ENCODE data around the gene COL16A1.

Gene COL16A1

DNA sequence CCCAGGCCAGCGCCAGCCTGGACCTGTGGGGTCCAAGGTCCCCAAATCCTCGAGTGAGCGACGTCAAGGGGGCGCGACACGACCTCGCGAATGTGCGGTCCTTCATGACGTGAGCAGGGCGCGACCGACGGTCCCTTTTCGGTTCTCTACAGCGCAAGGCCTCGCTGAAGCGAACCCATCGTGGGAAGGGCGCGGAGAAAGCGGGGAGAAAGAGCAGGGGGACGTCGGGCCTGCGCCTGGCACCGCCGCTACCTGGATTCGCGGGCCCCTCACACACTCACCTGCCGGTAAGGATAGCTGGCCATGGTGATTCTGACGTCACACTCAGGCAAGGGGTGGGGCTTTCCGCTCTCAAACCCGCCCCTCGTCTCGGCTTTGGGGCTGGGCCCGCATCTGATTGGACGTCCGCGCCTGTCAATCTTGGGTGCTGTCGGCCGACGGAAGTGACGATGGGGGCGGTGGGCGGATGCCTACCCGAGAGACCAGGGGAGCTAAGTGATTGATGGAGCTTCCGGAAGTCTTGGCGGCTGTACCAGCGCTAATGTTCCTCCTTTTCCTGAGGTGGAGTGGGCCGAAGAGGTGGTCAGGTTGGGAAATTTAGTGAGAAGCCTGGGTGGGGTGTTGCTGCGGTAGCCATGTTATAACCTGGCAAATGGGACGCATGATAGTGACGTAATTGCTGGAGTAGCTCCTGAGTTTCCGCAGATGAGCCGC lies 59.1 kb downstream of the COL16A1 start, which contains the start of gene PEF1:
Gene PEF1 (minus strand): TSS at position 317 of the 714 bp plus-strand sequence. CDS start 12 bp downstream, at position 305.
- peak; percentile 96 for DNase-seq

DNA sequence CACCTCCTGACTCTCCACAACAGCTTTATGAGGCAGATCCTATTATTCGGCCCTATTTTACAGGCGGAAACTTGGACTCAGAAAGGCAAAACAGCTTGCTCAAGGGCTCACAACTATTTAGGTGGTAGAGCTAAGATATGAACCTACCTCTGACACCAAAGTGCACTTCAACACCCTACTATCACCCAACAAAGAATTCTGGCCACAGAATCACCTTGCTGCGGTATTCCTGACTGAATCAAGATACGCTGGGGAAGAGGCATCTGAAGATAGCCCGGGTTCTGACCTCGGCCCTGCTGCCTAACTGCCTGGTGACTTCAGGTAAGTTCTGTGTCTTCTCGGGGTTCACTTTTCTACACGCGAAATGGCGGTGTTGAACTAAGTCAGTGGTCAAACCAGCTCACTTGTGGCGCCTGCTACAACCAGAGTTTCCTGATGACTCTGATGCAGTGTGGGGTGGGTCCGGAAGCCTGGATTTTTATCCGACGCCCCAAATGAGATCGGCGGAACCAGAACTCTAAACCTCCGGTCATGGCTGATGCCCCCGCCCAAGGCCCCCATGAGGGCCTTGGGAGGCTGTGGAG lies 59.7 kb downstream of the COL16A1 start:
- no peak for DNase-seq

DNA sequence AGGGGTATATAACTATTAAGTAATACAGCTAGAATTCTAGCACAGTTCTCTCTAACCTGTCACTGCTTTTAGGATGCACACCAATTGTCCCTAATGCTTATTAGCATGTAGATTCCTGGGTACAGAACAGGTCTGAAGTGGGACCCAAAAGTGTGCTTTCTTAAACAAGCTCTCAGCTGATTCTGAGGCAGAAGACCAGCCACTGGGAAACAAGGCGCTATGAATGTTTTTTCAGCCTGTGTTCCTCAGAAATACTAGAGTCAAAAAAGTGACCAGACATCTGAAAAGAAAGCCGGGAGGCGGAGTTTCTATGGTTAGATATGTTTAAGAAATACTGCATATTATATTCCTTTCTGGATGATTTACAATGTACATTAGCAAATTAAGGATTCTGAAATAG lies 60.9 kb downstream of the COL16A1 start:
- DNase-seq = no peak

DNA sequence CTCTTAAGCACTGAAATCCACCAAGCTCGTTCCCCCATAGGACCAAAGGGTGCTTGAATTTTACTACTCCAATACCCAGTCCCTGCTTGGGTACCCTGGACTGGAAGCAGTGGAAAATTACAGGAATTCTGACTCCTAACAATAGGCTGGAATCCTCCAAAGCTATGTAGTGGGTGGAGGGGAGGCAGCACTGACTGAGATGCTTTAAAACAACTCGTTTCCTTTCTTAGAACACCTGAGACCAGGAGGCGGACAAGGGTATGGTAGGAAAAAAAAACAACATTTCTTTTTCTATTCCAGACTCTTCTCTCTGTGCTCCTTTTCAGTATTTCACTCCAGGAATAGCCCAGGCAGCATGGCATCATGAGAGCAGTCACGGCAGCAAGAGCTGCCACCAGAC lies 61.5 kb downstream of the COL16A1 start:
- no peak for DNase-seq

DNA sequence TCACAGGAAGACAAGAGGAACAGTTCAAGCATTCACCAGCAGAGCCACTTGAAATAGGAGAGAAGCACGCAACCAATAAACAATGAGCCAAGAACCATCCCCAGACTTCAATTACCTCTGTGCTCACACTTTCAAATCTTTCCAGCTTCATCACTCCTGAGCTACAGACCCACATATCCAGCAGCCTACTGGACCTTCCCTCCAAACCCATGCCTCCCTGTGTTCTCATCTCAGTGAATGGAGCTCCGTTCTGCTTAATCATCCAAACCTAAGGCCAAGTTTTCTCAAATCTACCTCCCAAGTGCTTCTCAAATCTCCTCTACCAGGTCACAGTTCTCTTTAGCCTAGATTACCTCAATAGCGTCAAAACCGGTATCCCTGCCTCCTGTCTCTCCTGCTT lies 62.9 kb downstream of the COL16A1 start:
- no peak for DNase-seq

DNA sequence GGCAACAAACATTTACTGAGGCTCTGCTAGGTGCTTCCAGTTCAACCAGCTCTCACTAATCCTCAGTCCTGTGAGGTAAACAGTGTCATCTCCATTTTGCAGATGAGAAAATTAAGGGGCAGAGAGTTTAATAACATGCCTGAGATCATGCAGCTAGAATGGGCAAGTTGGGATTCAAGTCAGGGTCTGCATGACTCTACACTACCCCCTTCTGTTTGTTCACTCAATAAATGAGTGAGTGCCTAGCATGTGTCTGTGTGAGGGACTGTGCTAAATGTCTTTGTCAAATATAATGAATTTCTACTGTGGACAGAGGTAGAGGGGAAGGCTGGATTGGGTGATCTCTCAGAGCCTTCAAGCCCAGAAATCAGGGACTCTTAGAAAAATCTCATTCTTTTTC lies 63.6 kb downstream of the COL16A1 start:
- DNase-seq = no peak

DNA sequence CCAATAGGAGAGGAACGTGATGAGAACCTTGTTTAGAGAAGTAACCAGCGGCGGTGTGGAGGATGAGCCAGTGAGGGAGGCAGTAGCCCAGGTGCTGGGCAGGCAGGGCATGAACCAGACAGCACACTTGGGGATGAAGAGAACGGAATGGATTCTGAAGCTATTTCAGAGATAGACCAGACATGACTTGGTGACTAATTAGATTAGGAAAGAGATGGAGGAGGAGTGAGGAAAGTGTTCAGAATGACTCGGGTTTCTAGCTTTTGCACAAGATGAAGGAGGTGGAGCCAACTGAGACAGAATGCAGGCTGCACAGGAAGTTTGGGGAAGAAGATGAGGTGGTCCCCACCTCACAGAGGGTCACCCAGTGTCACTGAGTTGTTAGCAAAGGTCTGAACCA lies 64.3 kb downstream of the COL16A1 start:
- peak; percentile 65 to 75 for DNase-seq

DNA sequence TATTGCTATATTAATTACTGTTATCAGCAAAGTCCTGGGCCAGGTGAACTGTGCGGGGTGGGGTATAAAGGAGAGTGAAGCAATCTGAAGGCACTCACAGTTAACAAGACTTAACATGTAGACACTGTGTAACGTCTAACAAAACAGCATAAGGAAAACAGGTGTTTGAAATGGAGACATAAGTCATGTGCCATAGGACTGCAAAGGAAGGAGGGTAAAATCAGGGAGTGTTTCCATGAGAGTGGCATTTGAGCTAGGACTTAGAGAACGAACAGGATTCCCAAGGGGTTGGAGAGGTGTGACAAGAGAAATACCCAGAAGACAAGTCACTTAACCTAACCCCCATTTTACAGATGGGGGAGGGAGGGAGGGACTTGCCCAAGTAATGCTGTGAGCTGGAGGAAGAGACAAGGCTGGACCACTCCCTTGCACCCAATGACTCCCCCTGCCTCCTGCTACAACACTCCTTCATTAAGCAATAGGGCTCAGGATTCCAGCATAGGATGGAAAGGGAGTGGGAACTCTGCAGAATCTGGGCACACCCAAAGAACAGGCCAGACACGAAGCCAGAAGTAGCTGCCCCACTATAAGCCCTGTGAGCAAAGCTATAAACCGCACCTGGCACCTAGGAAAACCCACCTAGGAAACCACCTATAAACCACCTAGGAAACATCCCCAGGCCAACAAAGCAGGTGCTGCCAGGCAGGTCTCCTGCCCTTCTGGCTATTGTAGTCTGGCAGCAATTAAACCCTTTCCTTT lies 65.7 kb downstream of the COL16A1 start:
- DNase-seq = no peak

DNA sequence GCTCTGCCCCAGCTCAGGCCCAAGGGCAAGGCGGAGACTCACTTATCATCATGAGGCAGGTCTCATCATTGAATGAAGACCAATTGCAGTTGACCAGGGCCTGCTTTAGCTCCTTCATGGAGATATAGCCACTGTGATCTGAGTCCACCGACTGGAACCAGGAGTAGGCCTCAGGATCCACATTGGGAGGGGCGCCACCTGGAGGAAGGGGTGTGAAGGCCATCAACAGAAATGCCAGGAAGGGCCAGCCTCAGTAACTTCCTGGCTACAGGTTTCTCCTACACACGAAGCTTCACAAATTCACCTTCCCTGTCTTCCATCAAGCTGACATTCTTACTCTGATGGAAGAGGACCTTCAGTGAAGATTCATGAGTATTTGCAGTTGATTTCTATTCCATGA lies 70.7 kb downstream of the COL16A1 start:
- DNase-seq = peak; percentile 9 to 12

DNA sequence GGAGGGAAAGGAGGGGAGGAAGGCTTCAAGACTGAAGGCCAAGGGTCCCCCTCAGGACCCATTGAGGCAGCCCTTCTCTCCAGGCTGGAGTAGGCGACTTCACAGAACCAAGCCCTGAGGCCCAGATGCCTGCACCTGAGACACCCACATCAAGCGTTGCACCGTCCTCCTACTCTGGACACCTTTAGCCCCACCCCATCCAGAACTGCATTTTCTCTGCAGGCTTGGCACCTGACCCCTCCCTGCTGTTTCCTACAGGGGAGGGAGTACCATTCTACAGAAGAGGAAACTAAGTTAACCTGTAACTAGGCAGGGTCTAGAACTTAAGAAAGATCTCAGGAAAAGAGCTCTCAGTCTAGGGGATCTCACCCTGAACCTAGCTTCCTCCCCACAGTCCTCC lies 71.2 kb downstream of the COL16A1 start:
- no peak for DNase-seq

DNA sequence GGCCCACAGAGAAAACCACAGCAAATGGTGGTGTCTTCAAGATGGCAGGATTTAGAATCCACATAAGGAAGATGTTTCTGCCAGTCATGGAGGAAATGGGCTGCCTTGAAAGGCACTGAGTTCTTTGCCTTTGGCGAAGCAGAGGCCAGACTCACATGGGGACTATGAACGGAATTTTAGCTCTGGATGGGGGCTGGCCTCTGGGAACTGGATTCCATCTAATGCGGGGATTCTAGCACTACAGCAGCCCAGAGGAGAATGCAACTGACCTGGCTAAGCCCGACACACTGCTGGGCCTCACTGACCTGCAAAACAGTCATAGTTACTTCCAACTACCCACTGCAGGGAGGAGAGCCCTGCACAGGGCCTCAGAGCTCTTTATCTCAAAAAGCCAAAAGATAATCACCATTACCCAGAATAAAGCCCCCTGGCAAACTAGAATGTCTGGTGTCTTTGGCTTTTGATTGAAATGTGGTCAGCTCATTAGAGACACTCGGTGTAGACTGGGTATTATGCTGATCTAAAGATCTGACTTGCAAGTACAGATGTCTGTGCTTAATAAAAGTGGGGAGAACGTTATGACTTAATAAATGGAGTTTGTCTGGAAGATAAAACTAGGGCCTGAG lies 74.8 kb downstream of the COL16A1 start:
- no peak for DNase-seq

DNA sequence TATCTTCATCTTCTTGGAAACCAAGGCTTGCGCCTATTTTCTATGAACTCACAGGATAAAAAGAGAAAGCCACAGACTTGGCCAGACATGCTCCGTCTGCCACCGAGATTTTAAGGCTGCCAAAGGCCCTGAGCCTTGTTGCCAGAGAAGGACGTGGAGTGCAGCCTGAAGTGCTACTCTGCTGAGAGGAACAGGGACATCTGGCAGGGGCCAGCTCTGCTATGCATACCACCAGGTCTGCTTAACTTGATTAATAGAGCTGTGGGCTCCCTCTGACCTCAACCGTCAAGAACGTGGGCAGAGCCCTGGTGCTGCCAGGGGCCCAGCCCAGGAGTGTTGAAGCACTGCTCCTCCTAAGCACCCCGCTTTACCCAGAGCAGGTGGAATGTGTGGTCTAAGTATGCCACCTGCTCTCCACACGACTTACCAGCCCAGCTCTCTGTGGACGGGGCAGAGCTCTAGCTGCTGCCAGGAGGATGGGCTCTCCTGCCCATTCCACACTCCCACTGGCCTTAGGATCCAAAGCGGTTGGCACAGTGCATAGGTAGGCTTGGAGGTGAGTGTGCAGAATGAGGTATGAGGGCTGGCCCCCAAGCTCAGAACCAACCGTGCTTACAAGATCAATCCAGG lies 75.8 kb downstream of the COL16A1 start:
- DNase-seq = no peak

DNA sequence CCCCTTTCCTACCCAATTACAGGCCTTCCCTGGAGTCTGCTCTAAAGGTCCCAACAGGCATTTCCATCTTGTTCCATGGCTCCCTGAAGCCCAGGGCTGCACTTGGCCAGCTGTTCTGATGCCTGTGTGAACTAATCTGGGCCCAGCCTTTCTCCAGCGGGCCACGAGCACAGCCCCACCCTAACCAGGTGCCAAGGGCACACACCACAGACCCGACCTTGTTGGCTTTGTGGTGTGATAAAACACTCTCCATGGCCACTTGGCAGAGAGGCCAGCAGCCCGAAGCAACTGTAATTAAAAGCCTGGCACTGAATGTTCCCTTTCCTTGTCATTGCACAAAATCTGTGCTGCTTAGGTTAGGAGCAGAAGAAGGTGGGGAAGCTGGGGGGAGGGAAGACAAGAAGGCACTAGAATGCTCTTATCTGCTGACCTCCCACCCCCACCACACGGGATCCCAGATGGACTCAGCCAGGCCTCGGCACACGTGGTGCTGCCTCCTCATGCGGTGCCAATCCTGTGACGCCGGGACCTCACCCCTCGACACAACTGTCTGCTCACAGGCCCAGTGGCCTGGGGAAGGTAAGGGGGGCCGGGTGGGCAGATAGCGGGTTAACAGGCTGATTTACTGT lies 76.4 kb downstream of the COL16A1 start:
- DNase-seq = no peak

DNA sequence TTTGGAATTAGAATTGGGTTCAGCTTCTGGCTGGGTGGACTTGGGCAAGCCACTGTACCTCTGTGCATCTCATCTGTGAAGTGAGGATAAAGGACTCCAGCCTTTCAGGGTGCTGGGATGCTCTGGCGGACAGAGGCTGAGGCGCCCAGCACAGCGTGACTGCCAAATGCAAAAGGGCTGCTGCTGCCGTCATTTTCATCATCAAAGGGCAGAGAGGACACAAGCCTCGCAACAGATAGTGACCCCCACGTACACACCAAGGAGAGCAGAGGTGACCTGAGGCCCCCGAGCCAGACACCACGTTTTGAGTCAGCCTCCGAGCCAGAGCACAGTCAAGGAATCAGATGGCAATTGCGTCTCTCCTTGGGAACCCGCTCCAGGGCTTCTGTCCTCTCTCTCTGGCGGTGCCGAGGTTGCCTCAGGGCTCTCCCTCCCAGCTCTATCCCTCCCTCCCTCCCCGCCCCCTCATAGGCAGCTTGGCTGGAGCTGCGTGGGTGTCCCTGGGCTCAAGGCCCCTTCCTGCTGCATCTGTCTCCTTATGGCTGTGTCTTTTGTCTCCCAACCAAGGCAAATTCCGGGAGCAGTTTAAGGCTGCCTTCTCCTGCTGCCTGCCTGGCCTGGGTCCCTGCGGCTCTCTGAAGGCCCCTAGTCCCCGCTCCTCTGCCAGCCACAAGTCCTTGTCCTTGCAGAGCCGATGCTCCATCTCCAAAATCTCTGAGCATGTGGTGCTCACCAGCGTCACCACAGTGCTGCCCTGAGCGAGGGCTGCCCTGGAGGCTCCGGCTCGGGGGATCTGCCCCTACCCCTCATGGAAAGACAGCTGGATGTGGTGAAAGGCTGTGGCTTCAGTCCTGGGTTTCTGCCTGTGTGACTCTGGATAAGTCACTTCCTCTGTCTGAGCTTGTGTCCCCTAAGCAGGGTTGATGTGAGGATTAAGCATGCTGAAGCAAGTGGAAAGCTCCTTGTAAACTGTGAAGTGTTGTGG lies 77.3 kb downstream of the COL16A1 start:
- no peak for DNase-seq

DNA sequence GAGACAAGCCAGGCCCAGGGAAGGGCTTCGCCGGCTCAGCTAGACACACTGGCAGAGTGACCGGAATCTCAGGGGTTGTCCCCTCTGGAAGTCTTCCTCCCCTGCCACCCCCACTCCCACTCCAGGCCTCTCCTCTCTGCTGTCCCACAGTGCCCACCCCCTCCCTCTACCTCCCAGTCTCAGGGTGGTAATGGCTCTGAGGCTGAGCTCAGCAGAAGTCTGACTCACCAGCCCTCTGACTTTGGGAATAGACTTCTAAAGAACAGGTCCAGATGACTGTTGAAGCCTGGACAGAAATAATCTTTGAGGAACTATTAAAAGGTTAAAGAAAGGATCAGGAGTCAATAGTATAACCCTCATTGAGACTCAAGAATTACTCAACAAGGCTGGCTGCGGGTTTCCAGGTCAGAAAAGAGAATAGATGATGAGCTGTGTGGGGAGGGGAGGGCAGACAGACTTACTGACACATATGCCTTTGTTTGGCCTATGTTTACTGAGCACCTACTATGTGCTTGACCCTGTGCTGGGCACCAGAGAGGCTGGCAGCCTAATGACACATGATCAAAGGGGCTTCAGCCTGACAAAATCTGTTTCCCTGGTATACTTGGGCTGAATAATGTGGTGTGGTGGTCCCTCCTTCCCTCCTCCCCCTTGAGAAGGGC lies 78.1 kb downstream of the COL16A1 start:
- no peak for DNase-seq

DNA sequence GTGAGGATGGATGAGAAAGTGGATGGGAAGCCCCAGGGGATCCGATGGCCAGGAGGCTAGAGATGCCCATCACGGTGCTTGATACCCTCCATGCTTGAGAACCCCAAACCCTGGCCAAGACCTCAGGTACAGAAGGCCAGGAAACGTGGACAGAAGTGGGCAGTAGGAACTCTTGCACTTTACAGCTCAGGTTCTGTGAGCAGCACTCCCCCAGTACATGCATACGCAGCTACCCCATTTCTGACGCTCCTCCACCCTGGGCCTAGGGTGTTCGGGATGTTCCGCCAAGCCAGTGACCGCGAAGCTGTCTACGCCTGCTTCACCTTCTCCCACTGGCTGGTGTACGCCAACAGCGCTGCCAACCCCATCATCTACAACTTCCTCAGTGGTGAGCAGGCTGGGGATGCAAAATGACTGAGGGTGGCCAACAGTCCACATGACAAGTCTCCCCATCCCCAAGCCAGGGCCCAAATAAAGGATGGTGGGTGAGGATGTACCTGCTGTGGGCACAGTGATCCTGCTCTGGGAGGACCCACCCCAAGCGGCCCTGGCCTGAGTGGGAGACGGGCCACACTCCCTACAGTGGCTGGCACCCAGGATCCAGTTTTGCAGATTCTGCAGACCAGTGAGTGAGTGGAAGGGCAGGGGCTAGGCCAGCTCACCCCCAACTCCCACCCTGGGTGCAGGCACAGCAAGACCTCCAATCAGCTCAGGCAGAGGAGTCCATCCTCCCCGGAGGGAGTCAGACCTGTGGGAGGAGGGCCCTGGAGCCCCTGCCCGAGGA lies 78.9 kb downstream of the COL16A1 start:
- no peak for DNase-seq

DNA sequence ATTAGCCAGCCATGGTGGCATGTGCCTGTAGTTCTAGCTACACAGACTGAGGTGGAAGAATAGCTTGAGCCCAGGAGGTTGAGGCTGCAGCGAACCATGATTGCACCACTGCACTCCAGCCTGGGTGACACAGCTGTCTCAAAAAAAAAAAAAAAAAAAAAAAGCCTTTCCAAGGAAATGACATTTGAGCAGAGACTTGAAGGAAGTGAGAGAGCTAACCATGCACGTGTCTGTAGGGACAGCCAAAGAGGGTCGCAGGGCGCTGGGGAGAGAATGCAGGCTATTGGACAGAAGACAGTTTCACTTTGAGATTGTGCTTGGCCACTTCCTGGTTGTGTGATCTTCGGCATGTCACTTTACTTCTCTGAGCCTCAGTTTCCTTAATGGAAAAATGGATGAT lies 79.5 kb downstream of the COL16A1 start:
- no peak for DNase-seq

DNA sequence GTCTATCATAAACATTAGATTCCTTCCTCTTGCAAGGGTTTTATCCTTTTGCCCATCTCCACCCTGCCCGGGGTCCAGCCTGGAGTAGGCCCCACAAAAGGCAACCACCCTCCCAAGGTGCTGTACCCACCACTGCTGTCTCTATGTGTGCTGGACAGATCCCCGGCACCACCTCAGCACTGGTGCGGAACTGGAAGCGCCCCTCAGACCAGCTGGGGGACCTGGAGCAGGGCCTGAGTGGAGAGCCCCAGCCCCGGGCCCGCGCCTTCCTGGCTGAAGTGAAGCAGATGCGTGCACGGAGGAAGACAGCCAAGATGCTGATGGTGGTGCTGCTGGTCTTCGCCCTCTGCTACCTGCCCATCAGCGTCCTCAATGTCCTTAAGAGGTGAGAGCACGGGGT lies 80.5 kb downstream of the COL16A1 start:
- DNase-seq = no peak

DNA sequence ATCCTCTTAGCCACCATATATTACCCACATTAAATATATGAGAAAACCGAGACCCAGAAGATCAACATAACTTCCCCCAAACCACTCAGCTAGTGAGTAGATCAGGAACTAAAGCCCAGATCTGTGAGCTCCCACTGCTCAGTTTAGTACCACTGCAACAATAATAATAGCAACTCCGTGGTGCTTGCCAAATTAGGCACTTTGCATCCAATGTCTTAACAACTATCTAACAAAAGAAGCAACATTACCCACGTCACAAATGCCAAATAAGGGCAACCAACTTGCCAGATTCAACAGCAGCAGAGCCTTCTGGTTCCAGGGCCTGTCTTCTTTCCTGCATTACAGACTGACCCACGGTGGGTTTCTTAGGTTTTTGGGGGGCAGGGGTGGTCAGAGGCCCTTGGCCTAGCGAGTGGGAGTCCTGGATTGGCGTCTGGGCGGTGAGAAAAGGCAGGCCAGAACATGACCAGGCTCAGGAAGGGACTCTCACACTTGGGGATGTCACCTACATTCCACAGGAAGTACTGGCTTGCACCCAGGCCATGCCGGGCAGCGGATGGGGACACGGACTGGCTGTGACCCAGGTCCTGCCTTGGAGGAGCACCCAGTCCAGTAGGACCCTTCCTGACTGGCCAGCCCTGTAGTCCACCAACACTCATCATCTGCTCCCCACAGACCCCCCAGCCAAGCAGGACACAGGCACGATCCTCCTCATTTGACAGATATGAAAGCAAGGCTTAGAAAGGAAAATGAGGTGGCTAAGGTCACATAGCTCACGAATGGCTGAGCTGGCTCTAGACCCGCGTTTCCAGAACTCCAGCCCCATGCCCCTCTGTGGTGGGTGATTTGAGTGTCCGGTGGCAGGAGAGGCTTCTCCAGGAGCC lies 81.7 kb downstream of the COL16A1 start:
- DNase-seq = no peak
